HepG2 (cell line): ENCODE results near the gene ZFP36. TPM values are rescaled to one million over a fixed set of nuclear protein-coding genes. Genes with fewer than 3 reads are reported as not detected.

ENCODE experiments used
- ELF1 ChIP-seq: sonication (generic); formaldehyde crosslinking; IDR thresholded peaks from 2 replicates; pipeline ENCODE4 v1.4.0; 2020; ENCODE audit warnings: missing genetic modification reagents
- KLF12 ChIP-seq: sonication (generic); formaldehyde crosslinking; IDR thresholded peaks from 2 replicates; pipeline ENCODE4 v1.4.0; 2020; ENCODE audit warnings: missing genetic modification reagents, borderline replicate concordance
- MED1 ChIP-seq: sonication (generic); formaldehyde crosslinking; IDR thresholded peaks from 2 replicates; pipeline ENCODE4 v1.4.0; 2020; ENCODE audit warnings: missing genetic modification reagents
- MXI1 ChIP-seq: IDR thresholded peaks from 3 replicates; pipeline ENCODE4 v1.6.1; 2012; ENCODE audit warnings: low read depth, low read length, inconsistent platforms, borderline replicate concordance
- NRL ChIP-seq: sonication (generic); formaldehyde crosslinking; IDR thresholded peaks from 2 replicates; pipeline ENCODE4 v1.5.0; 2020; ENCODE audit warnings: missing genetic modification reagents, mild to moderate bottlenecking, moderate library complexity, borderline replicate concordance
- PCBP1 ChIP-seq: fragments of 200-400 bp; formaldehyde crosslinking; IDR thresholded peaks from 2 replicates; pipeline ENCODE4 v1.6.1; 2017; ENCODE audit warnings: mild to moderate bottlenecking, low read depth, low read length, borderline replicate concordance
- SETDB1 ChIP-seq: sonication (generic); formaldehyde crosslinking; IDR thresholded peaks from 2 replicates; pipeline ENCODE4 v1.5.1; 2020; ENCODE audit warnings: missing genetic modification reagents, mild to moderate bottlenecking, borderline replicate concordance
- SSRP1 ChIP-seq: IDR thresholded peaks from 2 replicates; pipeline ENCODE4 v1.6.1; 2016; ENCODE audit warnings: control low read depth
- SYNCRIP ChIP-seq: fragments of 200-400 bp; formaldehyde crosslinking; IDR thresholded peaks from 2 replicates; pipeline ENCODE4 v1.6.1; 2018; ENCODE audit warnings: mild to moderate bottlenecking, low read depth, low read length; ENCODE audit not compliant: insufficient read depth
- ZBTB8A ChIP-seq: sonication (generic); formaldehyde crosslinking; IDR thresholded peaks from 2 replicates; pipeline ENCODE4 v1.4.0; 2020; ENCODE audit warnings: mild to moderate bottlenecking, low read depth, missing genetic modification reagents, borderline replicate concordance
- ZFY ChIP-seq: sonication (generic); formaldehyde crosslinking; IDR thresholded peaks from 2 replicates; pipeline ENCODE4 v1.4.0; 2020; ENCODE audit warnings: missing genetic modification reagents
- ZNF282 ChIP-seq: fragments of 450-650 bp; IDR thresholded peaks from 2 replicates; pipeline ENCODE4 v1.6.1; 2018; ENCODE audit not compliant: partially characterized antibody
- ZNF530 ChIP-seq: sonication (generic); formaldehyde crosslinking; IDR thresholded peaks from 2 replicates; pipeline ENCODE4 v1.5.0; 2020; ENCODE audit warnings: low read depth, mild to moderate bottlenecking, missing genetic modification reagents
- polyA plus RNA-seq, 8 experiments: library from polyadenylated mRNA; depleted of rRNA in 3 of 8; stranded (reverse) in 7 of 8; unstranded in 1 of 8; fragments of >200 nt; fragmentation: Illumina TruSeq in 4 of 8; extraction: Trizol in 4 of 8; gene quantifications; 2 replicates each; pipeline versions ENCODE4 v1.2.1 to v1.2.3, GENCODE V29; 2011 to 2016; ENCODE audit warnings: low read depth in 4 of 8, missing spikeins in 1 of 8, mixed read lengths in 1 of 8; ENCODE audit not compliant: insufficient read depth in 1 of 8
- total RNA-seq, 5 experiments: library from RNA; depleted of rRNA; stranded (reverse); fragments of >200 nt; fragmentation: Illumina TruSeq; extraction: Trizol; gene quantifications; 2 replicates each; pipeline ENCODE4 v1.2.3, GENCODE V29; 2016; ENCODE audit warnings: low read depth in 1 of 5
- TF ChIP-seq, protein P1 (sequence below): sonication (generic); formaldehyde crosslinking; IDR thresholded peaks from 2 replicates; pipeline ENCODE4 v1.4.0; 2020; ENCODE audit warnings: missing genetic modification reagents
- TF ChIP-seq, protein P2 (sequence below): sonication (generic); formaldehyde crosslinking; IDR thresholded peaks from 2 replicates; pipeline ENCODE4 v1.9.0; 2021; ENCODE audit warnings: missing genetic modification reagents, borderline replicate concordance
- TF ChIP-seq, protein P3 (sequence below): sonication (generic); formaldehyde crosslinking; IDR thresholded peaks from 2 replicates; pipeline ENCODE4 v1.5.1; 2020; ENCODE audit warnings: mild to moderate bottlenecking, missing genetic modification reagents, borderline replicate concordance
- TF ChIP-seq, protein P4 (sequence below): sonication (generic); formaldehyde crosslinking; IDR thresholded peaks from 2 replicates; pipeline ENCODE4 v1.4.0; 2020; ENCODE audit warnings: missing genetic modification reagents, borderline replicate concordance

The ZFP36 gene
- total and polyA plus RNA-seq, 2 of the 13 experiments (the other 11 are each of a cell fraction or from before 2014, with no cell fraction given) = 1.4 to 1.7 TPM

DNA sequence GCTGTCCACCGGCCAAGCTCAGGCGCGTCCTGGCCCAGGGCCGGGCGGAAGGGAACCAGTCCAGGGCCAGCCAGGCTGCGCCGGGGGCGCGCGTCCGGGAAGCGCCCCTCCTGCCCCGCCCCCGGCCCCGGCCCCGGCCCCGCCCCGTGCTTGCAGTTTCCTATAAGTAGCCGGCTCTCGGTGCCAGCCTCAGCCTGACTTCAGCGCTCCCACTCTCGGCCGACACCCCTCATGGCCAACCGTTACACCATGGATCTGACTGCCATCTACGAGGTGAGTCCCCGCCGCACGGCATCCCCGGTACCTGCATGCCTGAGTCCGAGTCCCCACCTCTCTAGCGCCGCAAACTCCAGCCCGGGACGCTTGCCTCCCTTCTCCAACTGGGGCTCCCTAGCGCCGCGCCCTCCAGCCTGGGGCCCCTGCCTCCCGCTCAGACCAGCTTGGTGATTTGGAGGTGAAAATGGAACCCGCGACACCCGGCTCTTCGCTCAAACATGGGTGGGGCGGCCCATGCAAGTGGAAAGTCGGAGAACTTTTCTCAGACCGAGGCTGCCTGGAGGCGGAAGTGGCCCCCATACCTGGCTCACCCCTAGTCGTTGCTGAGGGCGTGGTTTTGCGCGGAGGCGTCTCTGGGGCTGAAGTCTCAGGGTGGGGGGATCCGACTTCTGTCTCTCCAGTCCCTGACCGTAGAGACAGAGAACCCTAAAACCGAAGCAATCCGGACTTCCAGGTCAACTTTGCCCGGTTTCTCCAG is at the start of gene ZFP36 (continued):
- TF ChIP-seq, protein P1, sequence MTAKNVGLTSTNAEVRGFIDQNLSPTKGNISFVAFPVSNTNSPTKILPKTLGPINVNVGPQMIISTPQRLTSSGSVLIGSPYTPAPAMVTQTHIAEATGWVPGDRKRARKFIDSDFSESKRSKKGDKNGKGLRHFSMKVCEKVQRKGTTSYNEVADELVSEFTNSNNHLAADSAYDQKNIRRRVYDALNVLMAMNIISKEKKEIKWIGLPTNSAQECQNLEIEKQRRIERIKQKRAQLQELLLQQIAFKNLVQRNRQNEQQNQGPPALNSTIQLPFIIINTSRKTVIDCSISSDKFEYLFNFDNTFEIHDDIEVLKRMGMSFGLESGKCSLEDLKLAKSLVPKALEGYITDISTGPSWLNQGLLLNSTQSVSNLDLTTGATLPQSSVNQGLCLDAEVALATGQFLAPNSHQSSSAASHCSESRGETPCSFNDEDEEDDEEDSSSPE (CRISPR knock-in tag) = no peak
- TF ChIP-seq PCBP1 (no peak), ZNF530 (CRISPR knock-in tag) (no peak), MXI1 (peak; percentile 49; the same call in 1 of the 3 replicates), KLF12 (CRISPR knock-in tag) (peak; percentile 28; the same call in 1 of the 2 replicates), MED1 (CRISPR knock-in tag) (peak; percentile 75; the same call in 1 of the 2 replicates), ZFY (peak; percentile 21; the same call in 1 of the 2 replicates), ZBTB8A (CRISPR knock-in tag) (no peak), ZNF282 (no peak), NRL (CRISPR knock-in tag) (no peak), ELF1 (CRISPR knock-in tag) (peak; percentile 69), SETDB1 (no peak), SYNCRIP (no peak), SSRP1 (no peak)
- TF ChIP-seq, protein P2, sequence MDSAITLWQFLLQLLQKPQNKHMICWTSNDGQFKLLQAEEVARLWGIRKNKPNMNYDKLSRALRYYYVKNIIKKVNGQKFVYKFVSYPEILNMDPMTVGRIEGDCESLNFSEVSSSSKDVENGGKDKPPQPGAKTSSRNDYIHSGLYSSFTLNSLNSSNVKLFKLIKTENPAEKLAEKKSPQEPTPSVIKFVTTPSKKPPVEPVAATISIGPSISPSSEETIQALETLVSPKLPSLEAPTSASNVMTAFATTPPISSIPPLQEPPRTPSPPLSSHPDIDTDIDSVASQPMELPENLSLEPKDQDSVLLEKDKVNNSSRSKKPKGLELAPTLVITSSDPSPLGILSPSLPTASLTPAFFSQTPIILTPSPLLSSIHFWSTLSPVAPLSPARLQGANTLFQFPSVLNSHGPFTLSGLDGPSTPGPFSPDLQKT (CRISPR knock-in tag) = no peak
- TF ChIP-seq, protein P3, sequence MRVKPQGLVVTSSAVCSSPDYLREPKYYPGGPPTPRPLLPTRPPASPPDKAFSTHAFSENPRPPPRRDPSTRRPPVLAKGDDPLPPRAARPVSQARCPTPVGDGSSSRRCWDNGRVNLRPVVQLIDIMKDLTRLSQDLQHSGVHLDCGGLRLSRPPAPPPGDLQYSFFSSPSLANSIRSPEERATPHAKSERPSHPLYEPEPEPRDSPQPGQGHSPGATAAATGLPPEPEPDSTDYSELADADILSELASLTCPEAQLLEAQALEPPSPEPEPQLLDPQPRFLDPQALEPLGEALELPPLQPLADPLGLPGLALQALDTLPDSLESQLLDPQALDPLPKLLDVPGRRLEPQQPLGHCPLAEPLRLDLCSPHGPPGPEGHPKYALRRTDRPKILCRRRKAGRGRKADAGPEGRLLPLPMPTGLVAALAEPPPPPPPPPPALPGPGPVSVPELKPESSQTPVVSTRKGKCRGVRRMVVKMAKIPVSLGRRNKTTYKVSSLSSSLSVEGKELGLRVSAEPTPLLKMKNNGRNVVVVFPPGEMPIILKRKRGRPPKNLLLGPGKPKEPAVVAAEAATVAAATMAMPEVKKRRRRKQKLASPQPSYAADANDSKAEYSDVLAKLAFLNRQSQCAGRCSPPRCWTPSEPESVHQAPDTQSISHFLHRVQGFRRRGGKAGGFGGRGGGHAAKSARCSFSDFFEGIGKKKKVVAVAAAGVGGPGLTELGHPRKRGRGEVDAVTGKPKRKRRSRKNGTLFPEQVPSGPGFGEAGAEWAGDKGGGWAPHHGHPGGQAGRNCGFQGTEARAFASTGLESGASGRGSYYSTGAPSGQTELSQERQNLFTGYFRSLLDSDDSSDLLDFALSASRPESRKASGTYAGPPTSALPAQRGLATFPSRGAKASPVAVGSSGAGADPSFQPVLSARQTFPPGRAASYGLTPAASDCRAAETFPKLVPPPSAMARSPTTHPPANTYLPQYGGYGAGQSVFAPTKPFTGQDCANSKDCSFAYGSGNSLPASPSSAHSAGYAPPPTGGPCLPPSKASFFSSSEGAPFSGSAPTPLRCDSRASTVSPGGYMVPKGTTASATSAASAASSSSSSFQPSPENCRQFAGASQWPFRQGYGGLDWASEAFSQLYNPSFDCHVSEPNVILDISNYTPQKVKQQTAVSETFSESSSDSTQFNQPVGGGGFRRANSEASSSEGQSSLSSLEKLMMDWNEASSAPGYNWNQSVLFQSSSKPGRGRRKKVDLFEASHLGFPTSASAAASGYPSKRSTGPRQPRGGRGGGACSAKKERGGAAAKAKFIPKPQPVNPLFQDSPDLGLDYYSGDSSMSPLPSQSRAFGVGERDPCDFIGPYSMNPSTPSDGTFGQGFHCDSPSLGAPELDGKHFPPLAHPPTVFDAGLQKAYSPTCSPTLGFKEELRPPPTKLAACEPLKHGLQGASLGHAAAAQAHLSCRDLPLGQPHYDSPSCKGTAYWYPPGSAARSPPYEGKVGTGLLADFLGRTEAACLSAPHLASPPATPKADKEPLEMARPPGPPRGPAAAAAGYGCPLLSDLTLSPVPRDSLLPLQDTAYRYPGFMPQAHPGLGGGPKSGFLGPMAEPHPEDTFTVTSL (CRISPR knock-in tag) = no peak
- TF ChIP-seq, protein P4, sequence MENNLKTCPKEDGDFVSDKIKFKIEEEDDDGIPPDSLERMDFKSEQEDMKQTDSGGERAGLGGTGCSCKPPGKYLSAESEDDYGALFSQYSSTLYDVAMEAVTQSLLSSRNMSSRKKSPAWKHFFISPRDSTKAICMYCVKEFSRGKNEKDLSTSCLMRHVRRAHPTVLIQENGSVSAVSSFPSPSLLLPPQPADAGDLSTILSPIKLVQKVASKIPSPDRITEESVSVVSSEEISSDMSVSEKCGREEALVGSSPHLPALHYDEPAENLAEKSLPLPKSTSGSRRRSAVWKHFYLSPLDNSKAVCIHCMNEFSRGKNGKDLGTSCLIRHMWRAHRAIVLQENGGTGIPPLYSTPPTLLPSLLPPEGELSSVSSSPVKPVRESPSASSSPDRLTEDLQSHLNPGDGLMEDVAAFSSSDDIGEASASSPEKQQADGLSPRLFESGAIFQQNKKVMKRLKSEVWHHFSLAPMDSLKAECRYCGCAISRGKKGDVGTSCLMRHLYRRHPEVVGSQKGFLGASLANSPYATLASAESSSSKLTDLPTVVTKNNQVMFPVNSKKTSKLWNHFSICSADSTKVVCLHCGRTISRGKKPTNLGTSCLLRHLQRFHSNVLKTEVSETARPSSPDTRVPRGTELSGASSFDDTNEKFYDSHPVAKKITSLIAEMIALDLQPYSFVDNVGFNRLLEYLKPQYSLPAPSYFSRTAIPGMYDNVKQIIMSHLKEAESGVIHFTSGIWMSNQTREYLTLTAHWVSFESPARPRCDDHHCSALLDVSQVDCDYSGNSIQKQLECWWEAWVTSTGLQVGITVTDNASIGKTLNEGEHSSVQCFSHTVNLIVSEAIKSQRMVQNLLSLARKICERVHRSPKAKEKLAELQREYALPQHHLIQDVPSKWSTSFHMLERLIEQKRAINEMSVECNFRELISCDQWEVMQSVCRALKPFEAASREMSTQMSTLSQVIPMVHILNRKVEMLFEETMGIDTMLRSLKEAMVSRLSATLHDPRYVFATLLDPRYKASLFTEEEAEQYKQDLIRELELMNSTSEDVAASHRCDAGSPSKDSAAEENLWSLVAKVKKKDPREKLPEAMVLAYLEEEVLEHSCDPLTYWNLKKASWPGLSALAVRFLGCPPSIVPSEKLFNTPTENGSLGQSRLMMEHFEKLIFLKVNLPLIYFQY (CRISPR knock-in tag) = no peak
